Hair follicular keratinocyte (primary cell): ENCODE measurements around the gene SLC25A12. TPM values are rescaled to one million over a fixed set of nuclear protein-coding genes. Genes with fewer than 3 reads are reported as not detected.

Experiments
- total RNA-seq: library from RNA; depleted of rRNA; stranded (reverse); fragments of >200 nt; gene quantifications from 2 replicates; pipeline ENCODE4 v1.2.3, GENCODE V29; 2015

The SLC25A12 gene
- total RNA-seq: 9.7 and 12.5 TPM in 2 replicates

DNA sequence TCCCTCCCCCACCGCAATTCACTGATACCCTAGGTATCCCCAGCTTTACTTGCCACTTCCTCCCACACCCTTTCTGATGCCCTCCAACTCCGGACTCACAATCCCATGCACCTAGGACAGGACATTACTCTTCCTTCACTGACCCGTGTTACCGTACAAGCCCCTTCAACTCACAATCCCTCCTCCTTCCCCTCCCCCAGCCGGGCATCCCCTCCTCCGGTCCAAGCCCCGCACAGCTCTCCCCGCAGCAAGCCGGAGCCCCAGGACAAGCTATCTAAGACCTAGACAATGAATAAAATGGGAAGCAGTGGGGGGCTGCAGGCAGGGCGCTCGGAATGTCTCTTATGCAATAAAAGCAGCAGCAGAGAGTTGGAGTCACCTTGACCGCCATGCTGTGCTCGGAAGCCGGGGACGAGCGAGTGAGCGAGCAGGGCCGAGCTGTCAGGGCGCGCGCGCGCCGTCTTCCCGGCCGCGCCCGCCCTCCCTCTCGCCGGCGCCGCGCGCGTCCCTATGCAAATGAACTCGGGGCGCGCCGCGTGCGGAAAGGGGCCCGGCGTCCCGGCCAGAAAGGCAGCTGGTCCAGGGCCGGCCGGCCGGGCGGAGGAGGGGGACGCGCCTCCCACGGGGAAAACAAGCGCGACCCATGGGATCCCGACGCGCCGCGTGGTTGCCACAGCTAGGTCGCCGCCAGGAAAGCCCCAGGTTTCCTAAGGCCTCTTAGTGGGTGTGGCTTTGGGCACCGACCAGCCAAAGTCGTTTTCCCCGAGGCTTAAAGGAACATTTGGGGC lies at the start of gene SLC25A12:
Gene SLC25A12 (minus strand): TSS at position 421 of the 788 bp plus-strand sequence. CDS start 30 bp downstream, at position 391.

DNA sequence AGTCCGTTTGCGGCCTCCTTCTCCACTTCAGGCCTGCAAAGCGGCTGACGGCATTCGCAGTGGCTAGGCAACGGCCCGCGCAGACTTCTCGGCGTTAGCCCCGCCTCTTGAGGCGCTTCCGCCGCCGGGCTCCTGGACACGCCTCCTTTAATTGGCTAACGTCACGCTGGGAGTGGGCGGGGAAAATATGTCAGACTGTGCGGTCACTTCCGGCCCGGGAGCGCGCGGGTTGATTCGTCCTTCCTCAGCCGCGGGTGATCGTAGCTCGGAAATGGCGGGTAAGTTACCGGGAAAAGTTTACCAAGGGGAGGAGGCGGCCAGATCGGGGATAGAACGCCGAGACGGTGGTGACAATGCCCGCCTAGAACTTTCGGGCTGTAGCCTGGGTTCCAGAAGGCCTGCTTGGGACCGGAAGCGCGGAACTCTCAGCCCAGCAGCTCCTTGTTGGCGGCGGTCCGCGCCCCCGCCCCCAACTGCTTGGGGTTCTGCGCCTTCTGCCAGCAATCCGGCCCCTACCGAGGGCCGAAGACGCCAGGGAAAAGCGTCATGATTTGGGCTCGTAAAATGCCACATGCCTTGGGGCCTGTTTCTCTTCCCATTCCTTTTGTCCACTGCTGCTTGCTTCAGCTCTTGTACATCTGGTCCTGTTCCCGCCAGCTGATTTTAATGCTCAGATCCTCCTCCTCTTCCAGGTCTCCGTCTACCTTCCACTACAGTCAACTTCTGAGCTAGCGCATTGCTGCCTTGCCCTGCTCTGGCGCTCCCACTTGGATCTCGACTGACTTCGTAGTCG lies 28.4 kb upstream of the SLC25A12 start, which contains the start of gene HAT1:
Gene HAT1 (plus strand): TSS at position 232 of the 793 bp plus-strand sequence. CDS start 40 bp downstream, at position 272.

Other genes with a start within 250 kb of the SLC25A12 start
- 99.5 and 103 TPM in 2 replicates for gene DYNC1I2, start 206.8 kb downstream of the SLC25A12 start, total RNA-seq
- gene HAT1, start 28.2 kb upstream of the SLC25A12 start, total RNA-seq: 36.4 and 69.1 TPM in 2 replicates
- gene METAP1D, start 105.7 kb upstream of the SLC25A12 start, total RNA-seq: 2.0 and 2.1 TPM in 2 replicates
- gene DLX1, start 191.3 kb upstream of the SLC25A12 start, total RNA-seq: 1.7 and 1.8 TPM in 2 replicates
- 0.46 and 1.0 TPM in 2 replicates for gene DLX2, start 208.7 kb upstream of the SLC25A12 start, total RNA-seq